Skin epidermis (tissue), 12 donors: ENCODE measurements around the gene KCNMA1.

Experiments used
- H3K27ac ChIP-seq, 21 experiments: fragments of 200-600 bp; sonication (generic) in 11 of 21; one replicate each; pipeline ENCODE4 v1.5.0; 2020; ENCODE audit warnings: mild to moderate bottlenecking in 3 of 21, inconsistent platforms in 2 of 21, moderate library complexity in 2 of 21
- H3K4me3 ChIP-seq, 7 experiments: fragments of 200-600 bp; sonication (generic) in 2 of 7; one replicate each; pipeline ENCODE4 v1.5.0; 2020; ENCODE audit warnings: inconsistent platforms in 2 of 7, mild to moderate bottlenecking in 2 of 7, moderate library complexity in 1 of 7

The KCNMA1 gene

DNA sequence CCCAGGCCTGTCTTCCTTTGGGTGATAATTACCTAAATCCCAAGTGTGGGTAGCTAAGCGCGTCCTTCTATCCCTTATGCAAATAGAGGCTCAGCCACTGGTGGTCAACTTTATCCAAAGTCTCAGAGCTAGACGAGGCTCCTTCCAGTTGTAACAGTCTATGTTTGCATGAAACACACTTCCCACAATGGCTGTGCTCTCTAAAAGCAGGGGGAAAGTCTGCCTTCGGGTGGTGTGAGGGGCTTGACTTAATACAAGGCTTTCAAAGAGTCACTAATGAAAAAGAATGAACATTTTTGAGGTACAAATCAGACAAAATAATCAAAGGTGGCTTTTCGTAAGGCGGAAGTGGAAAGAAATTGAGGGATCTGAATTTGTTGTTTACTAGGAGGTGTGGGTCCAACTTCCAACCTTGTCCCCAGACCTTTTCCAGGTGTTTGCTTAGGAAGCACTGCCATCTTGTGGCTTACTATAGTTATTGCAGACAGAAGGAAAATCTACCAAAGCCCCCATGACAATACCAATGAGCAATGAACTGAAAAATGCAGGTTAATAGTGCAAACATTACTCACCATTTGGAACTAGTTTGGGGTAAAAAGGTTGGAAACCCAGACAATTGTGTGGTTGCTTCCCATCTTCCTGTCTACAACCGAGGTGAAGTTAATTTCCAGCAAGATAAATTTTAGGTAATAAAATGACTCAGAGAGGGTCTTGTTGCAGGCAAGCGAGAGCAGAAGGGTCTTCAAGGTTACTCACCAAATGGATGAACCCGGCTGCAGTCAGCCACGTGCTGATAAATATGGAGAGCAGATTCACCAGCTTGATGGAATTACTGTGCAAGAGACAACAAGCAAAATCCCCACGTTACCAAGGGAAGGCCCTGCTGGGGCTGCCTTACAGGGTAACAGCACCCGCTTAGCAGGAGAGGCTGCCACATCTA lies 525.7 kb downstream of the KCNMA1 start:
- Histone ChIP-seq H3K4me3 (no peak overlapping the region), H3K27ac (peak overlapping the region in 1 of 21 experiments; percentile 25)

DNA sequence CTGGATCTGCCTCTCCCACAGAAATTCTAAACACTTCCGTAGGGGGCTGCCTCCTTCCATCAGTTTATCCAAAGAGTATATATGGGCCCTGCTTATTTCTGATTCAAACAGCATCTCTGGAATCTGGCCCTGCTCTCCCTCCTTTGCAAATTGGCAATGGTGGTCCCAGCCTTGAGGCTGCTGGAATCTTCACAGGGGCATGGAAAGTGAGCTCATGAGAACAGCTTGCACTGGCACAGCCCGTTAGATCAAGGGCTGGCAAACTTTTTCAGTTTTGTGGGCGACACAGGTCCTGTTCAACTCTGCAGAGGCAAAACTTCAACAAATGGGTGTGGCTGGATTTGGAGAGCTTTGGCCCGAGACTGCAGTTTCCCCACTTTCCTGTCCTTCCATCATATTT lies 526.9 kb downstream of the KCNMA1 start:
- Histone ChIP-seq H3K4me3 (no peak overlapping the region), H3K27ac (no peak overlapping the region)

DNA sequence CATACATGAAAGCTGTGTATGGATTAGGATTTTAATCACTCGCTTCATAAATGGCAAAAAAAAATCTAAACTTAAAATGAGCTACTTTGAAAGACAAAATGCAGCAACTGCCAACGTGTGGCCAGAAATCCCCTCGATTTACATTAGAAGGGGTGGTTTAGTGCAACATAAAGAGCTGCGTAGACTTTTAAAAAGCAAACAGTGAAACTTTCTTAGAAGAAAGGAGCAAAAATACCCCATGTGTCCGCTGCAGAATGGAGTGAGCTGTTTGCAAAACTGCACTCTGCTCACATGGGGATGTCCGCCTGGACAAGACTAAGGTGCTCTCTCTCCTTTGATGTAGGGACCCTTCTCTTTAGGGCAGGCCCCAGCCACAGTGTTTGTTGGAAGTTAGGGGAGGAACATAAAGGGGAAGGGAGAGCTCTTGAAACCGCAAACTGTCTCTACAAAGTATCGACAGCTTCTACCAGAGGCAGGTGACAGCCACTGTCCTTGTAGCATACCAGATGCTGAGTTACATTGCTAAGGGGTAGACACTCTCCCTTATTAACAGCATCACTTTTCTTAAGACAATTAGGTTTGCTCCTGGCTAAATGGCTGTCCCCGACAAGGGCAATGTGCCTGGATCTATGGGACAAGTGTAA lies 528.1 kb downstream of the KCNMA1 start:
- no peak overlapping the region for H3K4me3 ChIP-seq
- no peak overlapping the region for H3K27ac ChIP-seq

DNA sequence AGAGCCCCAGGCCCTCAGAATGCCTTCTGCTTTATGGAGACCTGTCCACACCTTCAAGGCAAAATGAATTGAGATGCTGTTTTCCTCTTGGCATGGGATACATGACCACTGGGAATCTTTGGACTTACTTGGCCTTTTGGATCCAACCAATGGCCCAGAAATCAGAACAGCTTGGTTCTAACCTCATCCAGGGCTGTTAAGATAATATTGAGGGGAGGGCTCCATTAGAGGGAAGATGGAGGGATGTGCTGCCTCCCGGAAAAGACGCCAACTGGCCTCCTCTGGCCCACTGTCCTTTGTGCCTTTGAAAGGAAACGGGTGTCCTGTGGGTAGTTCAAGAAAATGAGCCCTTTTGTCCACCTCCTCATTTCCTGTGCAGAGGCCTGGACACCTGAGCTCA lies 530.9 kb downstream of the KCNMA1 start:
- Histone ChIP-seq H3K27ac (peak overlapping the region in 3 of 21 experiments; percentile 10 to 38 (median 35)), H3K4me3 (no peak overlapping the region)

DNA sequence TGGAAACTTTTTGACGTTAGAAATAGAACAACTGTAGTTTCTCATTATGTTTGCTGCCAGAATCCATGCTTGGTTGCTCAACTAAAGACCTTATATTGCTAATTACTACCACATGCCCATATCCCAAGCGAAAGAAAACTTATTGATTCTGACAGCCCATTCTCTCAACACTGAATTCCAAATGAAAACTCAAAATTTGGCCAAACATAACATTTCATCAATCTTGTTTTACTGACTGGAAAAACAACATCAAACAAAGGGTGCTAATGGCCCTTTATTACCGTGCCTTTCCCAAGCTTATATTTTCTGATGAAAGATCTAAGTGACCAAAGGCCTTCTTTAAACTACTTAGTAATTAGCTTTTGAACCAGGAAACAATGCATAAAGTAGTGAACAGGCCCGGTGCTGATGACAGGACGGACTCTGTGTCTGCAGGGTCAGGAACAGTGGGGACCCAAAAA lies 531.8 kb downstream of the KCNMA1 start:
- Histone ChIP-seq H3K4me3 (no peak overlapping the region), H3K27ac (peak overlapping the region in 4 of 21 experiments; percentile 10 to 42 (median 36))

DNA sequence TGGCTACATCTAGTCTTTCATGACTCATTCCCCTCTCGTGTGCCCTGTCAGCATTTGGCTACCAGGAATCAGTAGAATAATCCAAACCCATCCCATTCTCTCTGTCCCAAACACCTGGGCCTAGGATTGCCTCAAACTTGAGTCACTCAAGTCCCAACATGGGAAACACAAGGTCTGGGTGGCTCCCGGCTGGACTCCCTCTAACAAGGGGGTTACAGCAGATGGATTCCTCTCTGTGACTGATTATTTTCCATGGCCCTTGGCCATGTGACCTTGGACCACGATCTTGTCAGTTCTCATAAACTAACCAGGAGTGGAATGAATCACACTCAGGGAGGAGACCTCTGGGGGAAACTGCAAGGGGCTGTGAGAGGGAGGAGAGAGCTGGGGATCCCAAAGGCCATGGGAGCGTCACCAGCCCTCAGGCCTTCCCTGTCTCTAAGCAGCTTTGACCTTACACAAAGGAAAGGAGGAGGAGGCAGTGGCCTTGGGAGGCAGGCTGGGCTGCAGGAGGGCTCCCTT lies 533.1 kb downstream of the KCNMA1 start:
- Histone ChIP-seq H3K4me3 (no peak overlapping the region), H3K27ac (peak overlapping the region in 7 of 21 experiments; percentile 2 to 61 (median 42))

DNA sequence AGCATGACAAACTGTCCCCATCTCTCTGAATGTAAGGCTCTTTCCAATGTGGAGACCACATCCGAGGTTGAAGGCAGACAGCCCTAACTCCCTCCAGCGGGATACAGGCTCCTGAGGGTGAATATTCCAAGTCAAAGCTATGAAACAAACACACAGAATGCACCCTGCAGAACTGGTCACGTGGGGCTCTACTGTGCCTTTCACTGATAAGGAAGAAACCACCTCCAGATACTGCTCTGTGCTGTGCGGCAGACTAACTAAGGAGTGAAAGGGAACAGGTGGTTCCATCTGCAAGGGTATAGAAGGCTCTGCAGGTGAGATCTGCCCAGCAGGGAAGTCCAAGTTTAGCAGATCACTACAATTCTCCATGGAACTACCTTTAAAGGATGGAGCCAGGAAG lies 534.4 kb downstream of the KCNMA1 start:
- H3K27ac ChIP-seq, result no peak overlapping the region
- no peak overlapping the region for H3K4me3 ChIP-seq

DNA sequence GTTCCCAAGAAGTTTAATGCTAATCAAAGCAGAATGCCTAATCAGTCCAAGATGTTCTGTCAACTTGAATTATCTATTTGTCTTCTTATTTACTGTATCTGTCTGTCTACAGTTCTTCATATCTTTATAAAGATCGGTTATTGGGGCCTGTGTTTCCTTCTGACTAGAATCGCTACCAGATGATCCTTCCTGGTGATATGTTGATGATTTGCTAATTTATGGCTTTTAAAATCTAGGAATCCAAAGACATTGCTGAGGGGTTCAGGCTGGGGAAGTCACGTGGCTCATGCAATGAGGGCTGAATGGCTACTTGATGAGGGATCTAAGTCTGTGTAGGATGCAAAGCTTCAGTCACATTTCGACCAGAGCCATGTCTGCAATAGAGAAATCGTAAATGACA lies 536.3 kb downstream of the KCNMA1 start:
- peak overlapping the region in 2 of 21 experiments; percentile 24 to 42 for H3K27ac ChIP-seq

DNA sequence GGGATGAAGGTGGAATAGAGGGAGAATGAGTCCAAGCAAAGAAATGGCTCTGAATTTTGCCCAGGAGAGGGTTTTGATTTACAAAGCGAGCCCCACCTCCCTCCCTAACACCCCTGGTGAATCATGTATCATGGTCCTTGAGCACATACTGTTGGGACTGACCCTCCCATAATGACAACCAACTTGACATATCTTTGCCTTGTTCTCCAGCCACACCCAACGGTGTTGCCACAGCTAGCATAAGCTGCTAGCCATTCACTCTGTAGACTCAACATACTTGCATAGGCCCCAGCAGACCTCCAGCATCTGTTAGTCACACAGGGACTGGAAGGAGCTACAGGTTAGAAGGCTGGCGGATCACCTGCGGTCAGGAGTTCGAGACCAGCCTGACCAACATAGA lies 538.5 kb downstream of the KCNMA1 start:
- Histone ChIP-seq H3K4me3 (no peak overlapping the region), H3K27ac (no peak overlapping the region)

More for the DNA sequence above, 536.3 kb downstream of the KCNMA1 start:
- no peak overlapping the region for H3K4me3 ChIP-seq

DNA sequence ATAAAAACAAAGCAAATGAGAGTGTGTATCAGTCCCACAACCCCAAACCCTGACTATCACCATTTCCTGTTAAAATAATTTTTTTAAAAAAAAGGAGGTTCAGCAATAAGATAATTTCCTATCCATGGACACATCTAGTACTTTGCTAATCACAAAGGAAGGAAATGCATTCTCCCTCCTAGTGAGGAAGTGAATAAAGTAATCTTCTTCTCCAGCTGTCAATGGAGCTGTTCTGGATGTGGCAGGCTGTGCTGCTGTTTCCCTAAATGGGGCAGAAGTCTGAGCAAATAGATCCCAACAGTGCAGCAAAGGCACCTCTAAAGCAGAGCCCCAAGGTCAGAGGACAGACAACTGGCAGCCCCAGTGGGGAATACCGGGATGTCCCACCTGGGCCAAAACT lies 540.0 kb downstream of the KCNMA1 start:
- H3K4me3 ChIP-seq, result no peak overlapping the region
- H3K27ac ChIP-seq, result no peak overlapping the region

DNA sequence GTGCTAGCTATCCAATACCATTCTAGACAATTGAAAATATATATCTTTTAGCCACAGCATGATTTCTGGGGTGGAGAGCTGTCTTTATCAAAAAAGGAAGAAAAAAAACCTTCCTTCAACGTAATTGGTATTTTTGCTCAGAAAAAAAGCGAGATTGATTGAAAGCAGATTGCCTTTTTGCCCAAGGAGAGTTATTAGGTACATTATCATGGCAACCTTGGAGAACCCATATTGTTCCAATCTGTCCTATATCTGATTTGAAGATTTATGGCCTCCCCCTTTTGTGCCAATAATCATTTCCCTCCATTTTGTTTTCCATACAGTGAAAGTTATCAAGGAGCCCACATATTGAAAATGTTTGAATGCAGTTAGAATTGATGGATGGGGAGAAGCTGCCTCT lies 544.5 kb downstream of the KCNMA1 start:
- no peak overlapping the region for H3K27ac ChIP-seq
- H3K4me3 ChIP-seq, result no peak overlapping the region

DNA sequence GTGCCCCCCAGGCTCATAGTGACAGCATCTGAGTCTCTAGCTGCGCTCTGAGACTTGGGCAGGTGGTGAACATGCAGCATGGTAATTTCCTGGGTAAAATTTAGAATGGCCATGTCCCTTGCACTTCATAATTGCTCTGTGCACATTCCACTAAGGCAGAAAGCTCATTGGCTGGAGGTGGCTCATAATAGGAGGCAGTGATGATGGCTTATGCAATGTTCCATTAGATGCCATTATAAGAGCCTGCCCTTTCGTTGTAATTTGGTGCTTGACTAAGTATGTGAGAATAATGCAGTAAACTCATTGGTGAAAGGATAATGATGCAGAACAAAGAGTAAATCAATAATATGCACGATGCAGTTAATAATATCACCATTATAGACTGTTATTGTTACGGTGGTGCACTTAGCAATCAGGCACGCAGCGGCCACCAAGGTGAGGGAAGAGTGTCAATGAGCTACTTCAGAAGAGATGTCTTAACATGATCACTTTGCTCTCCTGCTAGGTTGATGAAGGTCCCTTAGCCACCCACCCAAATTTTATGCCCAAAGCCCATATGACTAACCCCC lies 545.9 kb downstream of the KCNMA1 start:
- no peak overlapping the region for H3K27ac ChIP-seq

DNA sequence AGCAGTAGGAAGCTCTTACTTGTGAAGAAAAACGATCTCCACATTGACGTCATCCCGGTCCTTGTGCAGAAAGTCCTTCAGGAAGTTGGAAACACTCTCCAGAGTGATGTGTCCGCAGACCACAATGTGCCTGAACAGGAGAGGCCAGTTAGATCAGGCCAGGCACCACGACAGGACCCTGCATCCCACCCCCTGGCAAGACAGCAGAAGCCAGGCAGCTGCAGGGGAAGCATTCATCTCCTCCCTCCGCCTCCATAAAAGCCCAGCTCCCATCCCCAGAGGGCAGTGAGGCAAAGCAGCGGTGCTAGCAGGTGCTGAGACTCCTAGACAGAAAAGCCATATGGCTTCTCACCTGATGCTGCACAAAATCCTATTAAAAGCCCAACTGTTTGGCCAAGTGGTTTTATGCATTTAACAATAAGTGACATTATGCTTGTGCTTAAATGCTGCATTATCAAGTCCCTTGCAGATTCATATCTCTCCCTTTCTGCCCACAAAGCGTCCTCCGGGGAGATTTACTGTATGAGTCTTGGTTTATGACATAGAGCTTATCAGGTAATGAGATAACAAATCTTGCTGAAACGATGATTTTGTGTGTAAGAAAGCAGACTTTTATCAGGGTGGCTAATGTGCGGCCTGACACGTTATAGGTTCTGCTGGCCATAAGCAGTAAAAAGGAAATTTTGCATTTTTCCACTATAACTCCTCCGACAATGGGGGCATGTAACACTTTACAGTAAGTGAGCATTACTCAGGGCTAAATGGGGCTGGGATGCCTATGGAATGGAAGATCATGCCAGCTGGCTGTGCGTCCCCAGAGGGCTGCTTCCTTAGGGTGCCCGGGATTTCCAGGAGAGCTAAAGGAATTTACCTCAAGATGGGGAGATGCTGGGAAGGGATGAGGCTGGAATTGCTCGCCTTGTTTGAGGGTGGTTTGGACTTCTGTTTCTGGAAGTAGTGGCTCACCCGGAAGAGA lies 546.9 kb downstream of the KCNMA1 start:
- H3K27ac ChIP-seq, result no peak overlapping the region
- H3K4me3 ChIP-seq, result no peak overlapping the region

More for the DNA sequence above, 545.9 kb downstream of the KCNMA1 start:
- no peak overlapping the region for H3K4me3 ChIP-seq

DNA sequence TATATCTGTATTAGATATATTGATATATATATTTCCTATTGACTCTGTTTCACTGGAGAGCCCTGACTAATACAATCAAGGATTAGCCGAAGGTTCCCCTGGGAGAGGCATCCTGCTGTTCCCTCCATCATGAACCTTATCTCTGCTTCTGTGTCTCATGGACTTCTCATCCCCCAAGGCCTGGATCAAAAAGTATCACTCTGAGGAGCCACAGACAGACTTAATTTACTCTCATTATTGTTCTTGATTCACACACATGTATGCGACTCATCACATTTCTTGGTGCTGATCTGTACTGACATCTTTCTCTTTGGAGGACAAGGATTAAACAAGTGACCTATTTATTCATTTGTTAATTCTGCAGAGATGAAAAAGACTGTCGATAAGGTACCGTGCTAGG lies 550.2 kb downstream of the KCNMA1 start:
- no peak overlapping the region for H3K4me3 ChIP-seq
- no peak overlapping the region for H3K27ac ChIP-seq

DNA sequence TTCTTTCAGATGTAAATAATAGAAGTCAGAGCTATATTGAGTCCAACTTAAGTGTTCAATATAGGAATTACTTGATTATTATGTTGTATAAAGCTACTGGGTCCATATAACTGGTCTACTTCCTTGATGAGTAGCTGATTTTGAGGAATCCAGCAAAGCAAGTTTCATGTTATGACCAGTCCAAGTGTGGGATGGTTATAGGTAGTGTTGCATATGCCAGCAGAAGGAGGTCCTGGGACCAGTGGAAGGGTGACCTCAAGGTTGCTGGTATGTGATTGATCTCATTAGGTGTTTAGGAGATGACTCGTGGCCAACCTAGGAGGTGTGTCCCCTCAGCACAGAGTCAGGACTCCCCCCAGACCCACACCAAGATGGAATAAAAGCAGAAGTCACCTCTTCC lies 551.5 kb downstream of the KCNMA1 start:
- Histone ChIP-seq H3K27ac (no peak overlapping the region), H3K4me3 (no peak overlapping the region)

DNA sequence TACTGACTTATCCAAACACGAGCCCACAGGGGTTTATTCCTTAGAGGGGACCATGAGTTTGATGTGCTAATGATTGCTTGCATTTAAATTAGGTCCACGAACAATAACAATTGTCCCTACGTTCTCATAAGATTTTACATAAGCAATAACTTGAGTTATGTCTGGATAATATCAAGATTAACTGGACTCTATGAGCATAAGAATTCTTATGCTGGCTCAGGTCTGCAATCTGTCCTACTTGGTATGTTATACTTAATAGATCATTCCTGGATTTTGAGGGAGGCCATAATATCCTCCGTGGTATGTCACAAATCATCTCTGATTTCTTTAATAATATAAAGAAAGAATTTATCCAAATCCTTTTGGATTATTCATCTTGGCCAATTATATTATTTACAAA lies 552.3 kb downstream of the KCNMA1 start:
- Histone ChIP-seq H3K27ac (no peak overlapping the region), H3K4me3 (no peak overlapping the region)

DNA sequence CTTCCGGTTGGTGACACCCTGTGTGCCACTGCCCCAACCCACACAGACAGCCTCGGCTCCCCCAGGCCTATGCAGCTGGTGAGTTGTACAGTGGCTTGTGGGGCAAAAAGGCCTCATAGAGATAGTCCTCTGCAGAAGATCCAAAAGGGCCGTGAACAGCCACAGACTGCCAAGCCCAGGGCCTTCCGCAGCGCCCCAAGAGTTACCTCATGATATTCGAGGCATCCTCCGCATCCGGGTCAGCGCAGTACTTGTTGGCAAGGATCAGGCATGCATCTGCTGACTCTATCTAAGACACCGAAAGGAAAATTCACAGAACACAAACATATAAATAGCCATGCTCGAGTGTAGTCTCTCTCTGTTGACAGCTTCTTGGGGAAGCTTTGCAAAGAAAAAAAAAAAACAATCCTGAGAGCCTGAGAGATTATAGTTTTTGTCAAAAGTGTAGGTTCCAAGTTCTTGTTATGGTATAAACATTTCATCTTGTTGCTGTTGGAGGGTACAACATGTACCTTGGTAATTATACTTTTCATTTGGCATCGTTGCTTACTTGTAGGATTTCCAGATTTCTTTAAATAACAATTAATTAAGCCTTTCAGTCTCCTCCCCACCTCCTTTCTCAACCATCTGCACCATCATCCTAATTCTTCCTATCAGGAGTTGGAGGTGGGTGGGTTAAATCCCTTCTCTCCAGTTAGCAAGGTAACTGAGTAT lies 553.0 kb downstream of the KCNMA1 start:
- H3K4me3 ChIP-seq, result no peak overlapping the region
- H3K27ac ChIP-seq, result no peak overlapping the region

DNA sequence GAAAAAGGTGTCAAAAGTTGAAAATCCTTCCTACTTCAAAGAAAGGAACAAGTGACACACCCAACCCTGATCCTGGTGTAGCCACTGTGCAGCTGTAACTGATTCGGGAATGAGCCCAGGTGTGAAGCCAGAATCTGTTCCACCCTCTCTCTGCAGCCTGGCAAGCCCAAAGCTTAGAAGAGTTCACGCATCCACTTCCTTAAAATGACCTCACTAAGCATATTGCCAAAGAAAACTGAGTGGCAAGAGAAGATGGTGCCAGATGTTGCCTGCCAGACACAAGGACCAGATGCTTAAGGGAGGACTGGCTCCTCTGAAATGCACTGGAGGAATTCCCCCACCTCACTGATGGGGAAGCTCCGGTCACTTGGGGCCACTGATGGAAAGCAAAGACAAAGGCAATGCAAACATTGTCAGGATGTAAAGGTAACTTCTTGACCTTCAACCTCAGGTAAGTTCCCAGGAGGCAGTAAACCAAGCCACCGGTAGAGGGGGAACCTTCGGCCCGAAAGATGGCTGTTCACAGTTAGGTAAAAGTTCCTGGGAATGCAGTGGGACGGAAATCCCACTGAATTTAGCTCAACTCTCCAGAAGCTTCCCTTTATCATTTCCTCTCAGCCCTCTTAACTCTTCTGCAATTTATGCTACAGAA lies 554.9 kb downstream of the KCNMA1 start:
- Histone ChIP-seq H3K4me3 (no peak overlapping the region), H3K27ac (no peak overlapping the region)
